ENCODE results near the gene NME7.

- TF ChIP-seq CTCF (IDR thresholded peaks at IDR 0.05) (no peak), POLR2AphosphoS5 (IDR thresholded peaks at IDR 0.05) (no peak)
These were observed 51.0 kb downstream of the NME7 start for GRCh38 chr1:169316556-169316955.
